Sigmoid colon (tissue), 4 donors: ENCODE data around the gene RPL38.

Experiments used
- EP300 ChIP-seq, 4 donors: sonication (generic); formaldehyde crosslinking; IDR thresholded peaks; one replicate each; pipeline ENCODE4 v1.6.1; 2017; ENCODE audit warnings: antibody characterized with exemption in 4 of 4
- POLR2A ChIP-seq, 2 donors: fragments of 450-650 bp; IDR thresholded peaks; one replicate each; pipeline ENCODE4 v1.6.1; 2016; ENCODE audit warnings: antibody characterized with exemption in 2 of 2, mild to moderate bottlenecking in 2 of 2, moderate library complexity in 2 of 2
- TF ChIP-seq, protein P1 (sequence below), 4 experiments: fragments of 450-650 bp in 3 of 4; fragments of 200-600 bp in 1 of 4; IDR thresholded peaks; one replicate each; pipeline ENCODE4 v1.5.1; 2016 to 2019; ENCODE audit warnings: antibody characterized with exemption in 4 of 4, mild to moderate bottlenecking in 3 of 4, moderate library complexity in 2 of 4

DNA sequence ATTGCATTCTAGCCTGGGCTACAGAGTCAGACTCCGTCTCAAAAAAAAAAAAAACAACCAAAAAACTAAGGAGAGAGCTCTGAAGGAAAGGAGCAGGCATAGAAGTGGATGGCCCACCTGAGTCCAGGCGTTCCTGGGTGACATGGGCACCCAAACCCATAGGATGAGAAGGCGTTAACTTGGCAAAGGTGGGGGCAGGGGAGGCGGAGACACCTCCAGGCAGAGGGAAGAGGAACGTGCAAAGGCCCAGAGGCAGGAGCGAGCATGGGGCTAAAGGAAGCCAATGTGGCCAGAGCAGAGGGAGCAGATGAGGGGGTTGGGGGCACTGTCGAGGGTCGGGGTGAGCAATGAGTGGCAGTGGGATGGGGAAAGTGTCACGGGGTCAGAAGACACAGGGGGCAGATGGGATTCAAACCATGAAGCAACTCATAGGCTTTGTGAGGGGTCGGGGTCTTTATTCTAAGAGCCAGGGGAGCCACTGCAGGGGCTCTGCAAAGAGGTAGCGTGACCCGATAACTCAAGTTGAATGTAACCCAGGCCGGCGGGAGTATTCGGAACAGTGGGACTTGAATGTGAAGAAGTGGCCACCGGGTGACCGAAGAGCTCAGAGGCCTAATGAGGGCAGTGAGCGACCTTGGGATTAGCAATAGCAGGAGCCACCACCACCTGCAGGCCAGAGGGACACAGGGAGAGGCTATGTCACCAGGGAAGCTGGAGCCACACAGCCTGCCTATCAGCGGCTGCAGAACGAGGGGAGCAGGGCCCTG lies 21.7 kb downstream of the RPL38 start:
- TF ChIP-seq, protein P1, sequence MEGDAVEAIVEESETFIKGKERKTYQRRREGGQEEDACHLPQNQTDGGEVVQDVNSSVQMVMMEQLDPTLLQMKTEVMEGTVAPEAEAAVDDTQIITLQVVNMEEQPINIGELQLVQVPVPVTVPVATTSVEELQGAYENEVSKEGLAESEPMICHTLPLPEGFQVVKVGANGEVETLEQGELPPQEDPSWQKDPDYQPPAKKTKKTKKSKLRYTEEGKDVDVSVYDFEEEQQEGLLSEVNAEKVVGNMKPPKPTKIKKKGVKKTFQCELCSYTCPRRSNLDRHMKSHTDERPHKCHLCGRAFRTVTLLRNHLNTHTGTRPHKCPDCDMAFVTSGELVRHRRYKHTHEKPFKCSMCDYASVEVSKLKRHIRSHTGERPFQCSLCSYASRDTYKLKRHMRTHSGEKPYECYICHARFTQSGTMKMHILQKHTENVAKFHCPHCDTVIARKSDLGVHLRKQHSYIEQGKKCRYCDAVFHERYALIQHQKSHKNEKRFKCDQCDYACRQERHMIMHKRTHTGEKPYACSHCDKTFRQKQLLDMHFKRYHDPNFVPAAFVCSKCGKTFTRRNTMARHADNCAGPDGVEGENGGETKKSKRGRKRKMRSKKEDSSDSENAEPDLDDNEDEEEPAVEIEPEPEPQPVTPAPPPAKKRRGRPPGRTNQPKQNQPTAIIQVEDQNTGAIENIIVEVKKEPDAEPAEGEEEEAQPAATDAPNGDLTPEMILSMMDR (IDR thresholded peaks at IDR 0.05): no peak
- no peak for TF ChIP-seq POLR2A (IDR thresholded peaks at IDR 0.05)
- no peak for TF ChIP-seq EP300 (IDR thresholded peaks at IDR 0.05)
